GM12801 (cell line): ENCODE measurements around the gene ITGA6.

ENCODE experiments used
- TF ChIP-seq, protein P1 (sequence below): IDR thresholded peaks from one replicate; pipeline ENCODE4 v1.5.1; 2011; ENCODE audit warnings: control low read depth; ENCODE audit not compliant: insufficient read length; ENCODE audit errors: extremely low read depth

ITGA6 gene

DNA sequence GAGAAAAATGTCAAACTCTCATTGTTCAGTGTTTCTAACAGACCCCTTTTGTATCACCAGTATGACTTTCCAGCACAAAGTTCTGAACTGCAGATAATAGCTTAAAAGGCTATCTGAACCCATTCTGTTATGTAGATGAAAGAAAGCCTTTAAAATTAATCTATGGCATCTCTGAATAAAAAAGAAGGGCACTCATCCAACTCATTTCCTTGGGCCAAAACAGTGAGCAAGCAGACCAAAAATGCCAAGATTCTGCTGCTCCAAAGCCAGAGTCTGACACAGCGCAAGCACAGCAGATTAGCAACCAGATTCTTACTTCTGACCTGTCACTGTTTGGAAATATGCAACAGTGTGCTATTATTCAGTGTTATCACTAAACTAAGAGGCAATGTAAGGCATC is 22.6 kb upstream of the ITGA6 start:
- TF ChIP-seq, protein P1, sequence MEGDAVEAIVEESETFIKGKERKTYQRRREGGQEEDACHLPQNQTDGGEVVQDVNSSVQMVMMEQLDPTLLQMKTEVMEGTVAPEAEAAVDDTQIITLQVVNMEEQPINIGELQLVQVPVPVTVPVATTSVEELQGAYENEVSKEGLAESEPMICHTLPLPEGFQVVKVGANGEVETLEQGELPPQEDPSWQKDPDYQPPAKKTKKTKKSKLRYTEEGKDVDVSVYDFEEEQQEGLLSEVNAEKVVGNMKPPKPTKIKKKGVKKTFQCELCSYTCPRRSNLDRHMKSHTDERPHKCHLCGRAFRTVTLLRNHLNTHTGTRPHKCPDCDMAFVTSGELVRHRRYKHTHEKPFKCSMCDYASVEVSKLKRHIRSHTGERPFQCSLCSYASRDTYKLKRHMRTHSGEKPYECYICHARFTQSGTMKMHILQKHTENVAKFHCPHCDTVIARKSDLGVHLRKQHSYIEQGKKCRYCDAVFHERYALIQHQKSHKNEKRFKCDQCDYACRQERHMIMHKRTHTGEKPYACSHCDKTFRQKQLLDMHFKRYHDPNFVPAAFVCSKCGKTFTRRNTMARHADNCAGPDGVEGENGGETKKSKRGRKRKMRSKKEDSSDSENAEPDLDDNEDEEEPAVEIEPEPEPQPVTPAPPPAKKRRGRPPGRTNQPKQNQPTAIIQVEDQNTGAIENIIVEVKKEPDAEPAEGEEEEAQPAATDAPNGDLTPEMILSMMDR: no peak

DNA sequence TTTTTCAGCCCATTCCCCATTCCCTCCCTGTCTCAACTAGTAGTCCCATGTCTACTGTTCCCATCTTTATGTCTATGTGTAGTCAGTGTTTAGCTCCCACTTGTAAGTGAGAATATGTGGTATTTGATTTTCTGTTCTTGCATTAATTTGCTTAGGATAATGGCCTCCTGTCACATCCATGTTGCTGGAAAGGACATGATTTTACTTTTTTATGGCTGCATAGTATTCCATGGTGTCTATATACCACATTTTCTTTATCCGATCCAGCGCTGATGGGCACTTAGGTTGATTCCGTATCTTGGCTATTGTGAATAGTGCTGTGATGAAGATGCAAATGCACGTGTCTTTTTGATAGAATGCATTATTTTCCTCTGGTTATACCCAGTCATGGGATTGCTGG is 21.7 kb upstream of the ITGA6 start:
- TF ChIP-seq, protein P1: no peak

DNA sequence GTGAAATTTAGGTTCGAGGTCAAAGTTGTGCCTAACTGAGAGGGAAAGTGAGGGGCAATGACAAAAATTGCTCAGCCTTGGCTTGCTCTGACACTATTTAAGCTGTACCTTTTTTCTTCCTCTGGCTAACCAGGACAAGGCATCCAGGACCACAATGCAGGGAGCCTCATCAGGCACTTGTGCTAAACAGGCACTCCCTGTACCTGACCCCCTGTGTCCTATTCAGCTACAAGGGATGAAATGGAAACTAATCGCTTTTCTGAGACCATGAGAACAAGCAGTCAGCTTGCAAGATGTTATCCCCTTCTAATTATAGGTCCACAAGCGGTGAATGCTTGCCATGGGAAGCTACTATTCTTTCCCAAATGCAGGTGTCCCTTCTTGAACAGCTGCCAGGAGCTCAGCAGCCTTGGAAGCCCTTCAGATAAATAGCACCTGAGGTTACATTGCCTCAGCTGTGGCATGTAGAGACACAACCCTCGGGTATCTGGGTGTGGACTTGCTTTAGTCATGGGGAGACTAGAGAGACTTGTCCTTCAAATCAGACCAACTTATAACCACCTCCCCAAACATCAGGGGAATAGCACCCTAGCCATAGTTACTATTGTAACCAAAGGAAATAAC is 19.1 kb upstream of the ITGA6 start:
- TF ChIP-seq, protein P1: no peak

DNA sequence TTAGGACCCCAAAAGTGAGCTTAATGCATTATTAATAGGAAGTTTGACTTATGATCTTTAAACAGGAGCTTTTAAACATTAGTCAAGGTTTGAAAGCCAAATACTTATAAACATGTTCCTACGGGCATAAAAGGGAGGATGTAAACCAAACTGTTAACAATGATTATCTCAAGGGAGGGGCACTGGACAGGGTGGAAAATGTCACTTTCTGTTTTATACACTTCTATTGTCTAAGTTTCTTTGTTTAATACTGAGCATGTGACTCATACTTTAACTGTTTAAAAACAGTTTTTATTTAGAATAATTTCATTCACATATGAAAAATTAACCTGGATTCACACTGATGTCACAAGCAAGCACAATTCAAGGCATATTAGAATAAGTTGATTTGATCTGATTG is 18.3 kb upstream of the ITGA6 start:
- TF ChIP-seq, protein P1: no peak

DNA sequence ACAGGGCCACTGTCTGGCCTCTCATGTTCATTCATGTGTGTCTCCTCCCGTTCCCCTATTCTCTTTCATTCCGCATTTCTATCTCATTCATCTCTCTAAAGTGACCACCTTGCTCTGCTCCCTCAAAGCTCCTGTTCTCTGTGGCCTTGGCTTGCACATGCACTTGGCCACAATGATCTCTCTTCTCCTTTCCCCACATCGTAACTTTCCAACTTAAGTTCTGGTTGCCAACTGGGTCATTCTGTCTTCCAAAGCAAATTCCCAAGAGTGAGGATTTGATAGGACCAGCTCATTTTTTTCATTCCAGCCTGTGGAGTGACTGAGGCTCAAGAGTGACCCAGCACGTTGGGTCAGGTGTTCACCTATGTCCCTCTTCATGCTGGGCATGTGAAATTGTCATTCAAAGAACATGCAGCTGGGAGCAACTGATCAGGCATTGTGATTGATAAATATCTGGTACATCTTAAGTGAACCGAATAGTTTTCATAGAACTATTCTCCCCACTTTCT is 14.3 kb upstream of the ITGA6 start:
- TF ChIP-seq, protein P1: no peak

DNA sequence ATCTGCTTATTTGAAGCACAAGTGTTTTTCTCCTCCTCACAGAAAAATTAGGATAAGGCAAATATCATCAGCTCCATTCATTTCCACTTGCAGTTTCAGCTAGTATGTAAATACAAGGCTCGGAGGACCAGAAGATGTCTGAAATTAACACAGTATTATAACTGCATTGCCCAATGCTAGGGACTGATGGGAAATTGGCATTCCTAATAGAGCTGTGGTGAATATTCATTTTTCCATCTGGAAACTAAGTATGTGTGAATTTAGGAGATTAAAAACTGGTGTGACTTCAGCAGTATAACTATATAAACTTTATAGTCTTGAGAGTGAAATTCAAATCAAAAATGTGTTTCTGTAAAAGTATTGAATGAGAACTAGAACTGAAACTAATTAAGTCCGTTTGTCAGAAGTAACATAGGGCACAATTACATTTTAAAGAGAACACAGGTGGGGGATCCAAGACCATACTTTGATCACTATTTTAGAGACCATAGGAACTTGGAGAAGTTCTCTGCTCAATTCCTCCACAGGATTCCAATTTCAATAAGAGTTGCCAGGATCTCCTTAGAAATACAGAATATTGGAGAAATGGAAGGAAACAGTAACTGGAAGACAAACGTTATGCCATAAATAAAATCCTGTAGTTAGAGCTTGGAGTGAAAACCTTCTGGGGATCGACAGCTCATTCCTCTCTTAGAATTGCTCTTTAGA is 12.1 kb upstream of the ITGA6 start:
- TF ChIP-seq, protein P1: no peak

DNA sequence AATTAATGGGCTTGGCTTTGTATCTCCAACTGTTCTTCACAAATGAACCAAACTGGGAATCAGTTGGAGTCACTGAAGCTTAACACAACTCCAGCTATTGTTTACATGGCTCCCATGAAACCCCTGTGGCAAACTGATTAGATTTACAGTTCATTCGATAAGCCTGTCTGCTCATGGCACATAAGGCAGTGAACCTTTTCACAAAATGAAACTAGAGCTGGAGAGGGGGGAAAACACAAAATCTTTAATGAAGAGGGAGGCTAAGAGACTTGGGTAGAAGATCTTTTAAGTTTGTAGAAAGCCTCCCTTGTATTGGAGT is 11.6 kb upstream of the ITGA6 start:
- TF ChIP-seq, protein P1: no peak
